ENCODE measurements around the gene SRSF5. TPM values are rescaled to one million over a fixed set of nuclear protein-coding genes. Genes with fewer than 3 reads are reported as not detected.
"Not testable (repeated sequence)": the region's sequence is repeated elsewhere in the genome, so short reads cannot be mapped to it uniquely, and the experiment has no call there.

Gene SRSF5
- 101 and 618 TPM in 2 replicates for total RNA-seq (ENCODE audit: low replicate concordance)

DNA sequence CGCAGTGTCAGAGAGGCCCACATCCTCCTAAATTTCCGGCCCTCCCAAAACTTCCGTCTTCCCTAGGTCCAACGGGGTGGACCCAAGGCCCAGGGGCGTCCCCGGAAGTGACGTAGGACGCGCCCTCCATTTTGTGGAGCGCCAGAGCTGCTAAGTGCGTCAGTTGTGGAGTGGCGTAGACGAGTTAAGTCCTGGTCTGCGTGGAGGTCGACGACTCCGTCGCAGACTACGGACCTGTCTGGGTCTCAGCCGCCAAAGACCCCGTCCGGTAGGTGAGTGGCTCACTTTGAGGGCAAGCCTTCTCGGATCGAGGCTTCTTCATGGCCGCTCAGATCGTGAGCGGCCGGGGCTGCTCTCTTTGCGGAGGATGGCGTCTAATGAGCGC is at the start of gene SRSF5:
Gene SRSF5 (plus strand): TSS at position 159 of the 385 bp plus-strand sequence. CDS start 1,015 bp downstream, outside the sequence.
- TF ChIP-seq, protein P1, sequence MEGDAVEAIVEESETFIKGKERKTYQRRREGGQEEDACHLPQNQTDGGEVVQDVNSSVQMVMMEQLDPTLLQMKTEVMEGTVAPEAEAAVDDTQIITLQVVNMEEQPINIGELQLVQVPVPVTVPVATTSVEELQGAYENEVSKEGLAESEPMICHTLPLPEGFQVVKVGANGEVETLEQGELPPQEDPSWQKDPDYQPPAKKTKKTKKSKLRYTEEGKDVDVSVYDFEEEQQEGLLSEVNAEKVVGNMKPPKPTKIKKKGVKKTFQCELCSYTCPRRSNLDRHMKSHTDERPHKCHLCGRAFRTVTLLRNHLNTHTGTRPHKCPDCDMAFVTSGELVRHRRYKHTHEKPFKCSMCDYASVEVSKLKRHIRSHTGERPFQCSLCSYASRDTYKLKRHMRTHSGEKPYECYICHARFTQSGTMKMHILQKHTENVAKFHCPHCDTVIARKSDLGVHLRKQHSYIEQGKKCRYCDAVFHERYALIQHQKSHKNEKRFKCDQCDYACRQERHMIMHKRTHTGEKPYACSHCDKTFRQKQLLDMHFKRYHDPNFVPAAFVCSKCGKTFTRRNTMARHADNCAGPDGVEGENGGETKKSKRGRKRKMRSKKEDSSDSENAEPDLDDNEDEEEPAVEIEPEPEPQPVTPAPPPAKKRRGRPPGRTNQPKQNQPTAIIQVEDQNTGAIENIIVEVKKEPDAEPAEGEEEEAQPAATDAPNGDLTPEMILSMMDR (IDR thresholded peaks at IDR 0.05; ENCODE audit: insufficient read depth, low read length), result no peak
- DNase-seq (ENCODE audit: low read depth), result peak; percentile 98
- H3K4me3 ChIP-seq (ENCODE audit: low read depth, low read length), result peak within 1 kb of the TSS; percentile 98

- not testable (repeated sequence) for H3K4me3 ChIP-seq (ENCODE audit: low read depth, low read length)
Measured at GRCh38 chr14:69718614-69719013, 48.3 kb upstream of the SRSF5 start.

GRCh38 chr14:69719501-69719951 is 47.4 kb upstream of the SRSF5 start:
- peak; percentile 94 for DNase-seq (ENCODE audit: low read depth)
- TF ChIP-seq, protein P1 (IDR thresholded peaks at IDR 0.05; ENCODE audit: insufficient read depth, low read length), result no peak
- no peak overlapping the region for H3K4me3 ChIP-seq (ENCODE audit: low read depth, low read length)

More at GRCh38 chr14:69718614-69719013, 48.3 kb upstream of the SRSF5 start:
- DNase-seq (ENCODE audit: low read depth), result not testable (repeated sequence)

DNA sequence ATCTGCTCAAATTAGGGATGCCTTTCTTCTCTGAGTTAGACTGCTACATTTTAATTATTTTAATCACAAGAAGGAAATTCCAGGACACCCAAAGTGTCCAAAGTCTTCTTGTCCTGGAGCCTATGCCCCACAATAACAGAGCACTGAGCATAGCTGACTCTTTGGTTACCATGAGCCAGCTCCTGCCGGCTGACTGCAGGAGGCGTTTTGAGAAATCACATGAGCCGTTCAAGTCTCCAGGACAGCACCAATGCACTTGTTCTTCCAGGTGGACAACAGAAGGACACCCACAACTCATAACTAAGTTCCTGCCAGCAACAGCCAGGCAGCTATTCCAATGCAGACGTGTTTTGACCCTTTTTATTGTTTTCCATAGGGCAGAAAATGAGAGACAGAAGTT is 46.0 kb upstream of the SRSF5 start:
- TF ChIP-seq, protein P1 (IDR thresholded peaks at IDR 0.05; ENCODE audit: insufficient read depth, low read length), result no peak
- H3K4me3 ChIP-seq (ENCODE audit: low read depth, low read length), result no peak overlapping the region
- no peak for DNase-seq (ENCODE audit: low read depth)

GRCh38 chr14:69726761-69727511 is 40.0 kb upstream of the SRSF5 start:
- peak overlapping the region; percentile 58 for H3K4me3 ChIP-seq (ENCODE audit: low read depth, low read length)
- DNase-seq (ENCODE audit: low read depth), result peak; percentile 75
- TF ChIP-seq, protein P1 (IDR thresholded peaks at IDR 0.05; ENCODE audit: insufficient read depth, low read length), result peak; percentile 98

GRCh38 chr14:69727860-69728259 is 39.1 kb upstream of the SRSF5 start:
- no peak for DNase-seq (ENCODE audit: low read depth)
- TF ChIP-seq, protein P1 (IDR thresholded peaks at IDR 0.05; ENCODE audit: insufficient read depth, low read length), result no peak
- H3K4me3 ChIP-seq (ENCODE audit: low read depth, low read length), result no peak overlapping the region

DNA sequence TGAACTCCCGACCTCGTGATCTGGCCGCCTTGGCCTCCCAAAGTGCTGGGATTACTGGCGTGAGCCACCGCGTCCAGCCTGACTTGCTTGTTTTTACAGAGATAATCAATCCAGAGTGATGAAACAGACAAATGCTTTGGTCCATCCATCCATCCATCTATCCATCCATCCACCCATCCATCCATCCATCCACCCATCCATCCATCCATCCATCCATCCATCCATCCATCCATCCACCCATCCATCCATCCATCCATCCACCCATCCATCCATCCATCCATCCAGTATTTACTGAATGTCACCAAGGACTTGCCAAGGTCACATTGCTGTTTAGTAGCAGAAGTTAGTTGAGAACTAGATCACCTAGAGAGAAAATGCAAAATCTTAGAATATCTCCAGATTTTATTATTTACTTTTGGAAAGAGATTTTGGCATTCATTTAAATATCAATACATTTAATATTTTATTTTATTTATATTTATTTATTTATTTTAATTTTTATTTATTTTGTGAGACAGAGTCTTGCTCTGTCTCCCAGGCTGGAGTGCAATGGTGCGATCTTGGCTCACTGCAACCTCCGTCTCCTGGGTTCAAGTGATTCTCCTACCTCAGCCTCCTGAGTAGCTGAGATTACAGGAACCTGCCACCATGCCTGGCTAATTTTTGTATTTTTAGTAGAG is 34.9 kb upstream of the SRSF5 start:
- not testable (repeated sequence) for DNase-seq (ENCODE audit: low read depth); H3K4me3 ChIP-seq (ENCODE audit: low read depth, low read length)

- DNase-seq (ENCODE audit: low read depth), result not testable (repeated sequence)
Measured at GRCh38 chr14:69736405-69736804, 30.5 kb upstream of the SRSF5 start.

More at GRCh38 chr14:69736405-69736804, 30.5 kb upstream of the SRSF5 start:
- H3K4me3 ChIP-seq (ENCODE audit: low read depth, low read length), result not testable (repeated sequence)

Data from fibroblast of the aortic adventitia (primary cell).